ENCODE data around the gene CLDN25. TPM values are rescaled to one million over a fixed set of nuclear protein-coding genes. Genes with fewer than 3 reads are reported as not detected.
"Not testable (repeated sequence)": the region's sequence is repeated elsewhere in the genome, so short reads cannot be mapped to it uniquely, and the experiment has no call there.

CLDN25 gene
- not detected for total RNA-seq
- not detected for polyA plus RNA-seq
- total RNA-seq = 0 reads per million in 6 experiments

DNA sequence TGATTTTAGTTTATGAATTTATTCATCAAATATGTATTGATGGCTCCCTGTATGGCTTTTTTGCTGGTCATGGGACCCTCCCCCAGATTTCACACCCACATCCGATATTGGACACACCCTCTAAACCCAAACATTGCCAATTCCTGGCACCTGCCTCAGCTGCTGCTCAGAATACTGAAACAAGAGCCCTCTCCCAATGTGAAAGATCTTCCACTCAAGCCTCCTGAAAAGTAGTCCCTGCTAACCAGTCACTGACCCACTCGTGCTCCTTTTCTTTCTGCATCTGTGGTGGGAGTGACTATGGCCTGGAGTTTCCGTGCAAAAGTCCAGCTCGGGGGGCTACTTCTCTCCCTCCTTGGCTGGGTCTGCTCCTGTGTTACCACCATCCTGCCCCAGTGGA, at the start of gene CLDN25:
TSS of gene CLDN25 (plus strand) at position 301 of the 400 bp plus-strand sequence. CDS start at position 301, 0 bp downstream.
- no peak within 1 kb of the TSS for H3K27ac Mint-ChIP-seq
- ATAC-seq (no peak), DNase-seq (no peak)
- H3K4me1 Mint-ChIP-seq = peaks cover 0 to under 1% (median under 1%) of the 10 kb centered on the region in 4 donors
- no peaks in the 10 kb centered on the region for H3K9me3 Mint-ChIP-seq
- POLR2A ChIA-PET = no interaction called here
- H3K27me3 Mint-ChIP-seq = peaks cover 3 to 35% (median 10%) of the 10 kb centered on the region in 5 donors
- H3K36me3 Mint-ChIP-seq = no peaks in the 10 kb centered on the region
- H3K4me3 Mint-ChIP-seq = no peak within 1 kb of the TSS

DNA sequence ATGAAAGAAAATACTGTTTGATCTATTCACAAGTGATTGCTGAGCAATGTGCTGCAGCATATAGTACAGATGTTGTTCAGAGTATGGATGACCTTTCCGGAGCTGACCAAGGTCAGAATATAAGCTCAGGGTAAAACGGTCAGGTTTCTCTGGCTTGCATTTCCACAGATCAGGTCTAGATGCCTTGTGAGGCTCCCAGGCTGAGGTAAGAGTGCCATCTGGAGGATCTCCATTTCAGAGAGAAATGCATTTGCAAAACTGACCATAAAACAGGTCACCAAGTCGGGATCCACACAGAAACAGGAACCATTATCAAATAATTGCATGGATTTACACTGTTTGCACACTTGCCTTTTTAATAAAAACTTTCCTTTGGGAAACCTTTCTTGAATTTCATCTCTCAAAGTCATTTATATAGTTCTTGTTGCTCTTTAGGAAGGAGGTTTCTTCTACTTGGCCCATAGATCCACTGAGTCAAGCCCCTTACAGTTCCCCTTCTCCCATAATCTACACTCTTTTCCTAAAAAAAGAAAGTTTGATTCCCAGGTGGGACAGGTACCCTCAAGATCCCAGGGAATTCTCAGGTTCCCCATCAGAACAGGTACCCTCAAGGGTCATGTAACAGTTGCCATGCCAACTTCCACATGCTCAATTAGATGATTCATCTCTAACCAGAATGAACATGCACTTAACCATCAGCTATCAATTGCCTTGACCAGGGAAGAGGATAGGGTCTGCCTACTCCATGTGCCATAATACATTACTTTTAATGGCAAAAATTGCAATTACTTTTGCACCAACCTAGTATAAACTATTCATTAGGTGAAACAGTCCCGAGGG, 48.5 kb upstream of the CLDN25 start:
- H3K9me3 Mint-ChIP-seq = no peaks in the 10 kb centered on the region
- POLR2A ChIA-PET = no interaction called here
- no peak overlapping the region for H3K4me3 Mint-ChIP-seq
- no peak overlapping the region for H3K27ac Mint-ChIP-seq
- no peak for ATAC-seq
- H3K4me1 Mint-ChIP-seq = no peaks in the 10 kb centered on the region
- no peak for DNase-seq
- no peaks in the 10 kb centered on the region for H3K27me3 Mint-ChIP-seq
- H3K36me3 Mint-ChIP-seq = peaks cover 0 to 48% (median 19%) of the 10 kb centered on the region in 3 donors

DNA sequence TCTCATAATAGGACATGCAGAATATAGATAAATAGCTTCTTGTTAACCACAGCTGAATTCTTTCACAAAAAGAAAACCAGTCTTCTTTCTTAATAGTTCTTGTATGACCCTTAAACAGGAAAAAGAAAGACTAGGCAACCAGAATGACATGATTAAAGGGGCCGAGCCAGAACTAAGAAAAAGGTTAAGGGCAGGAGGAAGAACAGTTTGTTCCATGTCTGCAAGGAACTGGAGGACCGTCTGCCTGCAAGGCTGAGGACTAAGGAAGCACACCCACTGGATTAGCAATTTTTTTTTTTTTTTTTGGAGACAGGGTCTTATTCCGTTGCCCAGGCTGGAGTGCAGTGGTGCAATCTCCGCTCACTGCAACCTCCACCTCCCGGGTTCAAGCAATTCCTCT, 47.5 kb upstream of the CLDN25 start:
- Mint-ChIP-seq H3K36me3 (peaks cover 0 to 54% (median 25%) of the 10 kb centered on the region in 3 donors), H3K27me3 (no peaks in the 10 kb centered on the region), H3K27ac (no peak overlapping the region), H3K9me3 (no peaks in the 10 kb centered on the region), H3K4me1 (no peaks in the 10 kb centered on the region), H3K4me3 (no peak overlapping the region)
- DNase-seq (no peak), ATAC-seq (no peak)
- POLR2A ChIA-PET = no interaction called here

DNA sequence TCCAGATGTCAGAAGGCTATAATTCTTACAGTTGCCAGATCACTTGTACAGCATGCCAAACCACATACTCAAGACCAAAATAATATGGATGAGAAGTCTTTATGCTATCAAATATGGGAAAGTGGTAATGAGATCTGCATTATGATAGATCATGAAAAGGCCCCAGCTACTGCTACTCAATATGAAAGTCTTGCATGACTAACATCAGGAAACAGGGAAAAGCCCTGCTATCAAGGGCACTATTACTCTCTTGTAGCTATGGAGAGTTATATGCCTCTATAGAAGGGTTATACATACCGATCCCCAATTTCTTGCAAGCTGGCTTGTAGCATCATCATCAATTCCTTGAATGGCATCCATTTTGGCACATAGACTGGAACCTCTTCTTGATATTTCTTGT, 43.3 kb upstream of the CLDN25 start:
- no peak for DNase-seq
- POLR2A ChIA-PET = no interaction called here
- Mint-ChIP-seq H3K27me3 (no peaks in the 10 kb centered on the region), H3K4me3 (peak overlapping the region in 1 of 10 donors; percentile 11), H3K9me3 (no peaks in the 10 kb centered on the region), H3K27ac (no peak overlapping the region), H3K36me3 (peaks cover 5 to 88% (median 48%) of the 10 kb centered on the region in 3 donors), H3K4me1 (no peaks in the 10 kb centered on the region)
- no peak for ATAC-seq

DNA sequence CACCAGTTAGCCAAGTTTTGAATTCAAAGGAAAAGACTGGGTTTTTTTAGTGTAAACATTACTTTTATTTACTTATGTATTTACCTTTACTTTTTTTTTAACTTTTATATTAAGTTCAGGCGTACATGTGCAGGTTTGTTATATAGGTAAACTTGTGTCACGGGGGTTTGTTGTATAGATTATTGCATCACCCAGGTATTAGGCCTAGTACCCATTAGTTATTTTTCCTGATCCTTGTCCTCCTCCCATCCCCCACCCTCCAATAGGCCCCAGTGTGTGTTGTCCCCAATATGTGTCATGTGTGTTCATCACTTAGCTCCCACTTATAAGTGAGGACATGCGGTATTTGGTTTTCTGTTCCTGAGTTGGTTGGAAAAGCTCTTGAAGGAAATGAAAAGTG, 26.7 kb upstream of the CLDN25 start:
- Mint-ChIP-seq H3K4me3 (no peak overlapping the region), H3K4me1 (peaks cover 0 to 1% (median 0%) of the 10 kb centered on the region in 4 donors), H3K27me3 (no peaks in the 10 kb centered on the region), H3K9me3 (no peaks in the 10 kb centered on the region), H3K27ac (no peak overlapping the region), H3K36me3 (peaks cover 0 to 67% (median 17%) of the 10 kb centered on the region in 3 donors)
- ATAC-seq (no peak), DNase-seq (no peak)
- POLR2A ChIA-PET = no interaction called here

DNA sequence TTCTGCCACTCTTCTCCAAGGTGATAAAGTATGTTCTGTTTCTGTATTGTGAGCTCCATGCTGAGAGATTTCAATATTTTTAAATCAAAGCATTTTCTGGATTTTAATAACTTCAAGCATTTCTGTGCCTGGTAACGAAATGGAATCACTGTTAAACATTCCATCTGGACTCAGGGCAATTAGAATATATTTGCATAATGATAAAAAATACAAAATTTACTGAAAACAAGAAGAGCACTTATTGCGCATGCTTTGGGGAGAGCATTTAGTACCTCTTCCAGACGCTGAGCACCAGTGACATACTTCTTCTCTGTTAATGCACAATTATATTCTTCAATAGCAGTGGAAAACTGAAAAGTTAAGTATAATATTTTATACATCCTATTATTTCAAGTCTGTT, 19.4 kb upstream of the CLDN25 start:
- POLR2A ChIA-PET = no interaction called here
- no peak overlapping the region for H3K4me3 Mint-ChIP-seq
- H3K9me3 Mint-ChIP-seq = no peaks in the 10 kb centered on the region

DNA sequence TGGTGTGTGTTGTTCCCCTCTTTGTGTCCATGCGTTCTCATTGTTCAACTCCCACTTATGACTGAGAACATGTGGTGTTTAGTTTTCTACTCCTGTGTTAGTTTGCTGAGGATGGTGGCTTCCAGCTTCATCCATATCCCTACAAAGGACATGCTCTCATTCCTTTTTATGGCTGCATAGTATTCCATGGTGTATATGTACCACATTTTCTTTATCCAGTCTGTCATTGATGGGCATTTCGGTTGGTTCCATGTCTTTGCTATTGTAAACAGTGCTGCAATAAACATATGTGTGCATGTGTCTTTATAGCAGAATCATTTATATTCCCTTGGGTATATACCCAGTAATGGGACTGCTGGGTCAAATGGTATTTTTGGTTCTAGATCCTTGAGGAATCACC, 16.6 kb upstream of the CLDN25 start:
- H3K4me3 Mint-ChIP-seq, DNase-seq, H3K9me3 Mint-ChIP-seq, H3K27ac Mint-ChIP-seq, POLR2A ChIA-PET, H3K27me3 Mint-ChIP-seq, ATAC-seq: not testable (repeated sequence)
- peaks cover 14 to 26% (median 21%) of the 10 kb centered on the region in 4 donors for H3K4me1 Mint-ChIP-seq
- peaks cover 8 to 77% (median 28%) of the 10 kb centered on the region in 3 donors for H3K36me3 Mint-ChIP-seq

More for the DNA sequence above, 19.4 kb upstream of the CLDN25 start:
- Mint-ChIP-seq H3K27me3 (no peaks in the 10 kb centered on the region), H3K27ac (no peak overlapping the region), H3K36me3 (peaks cover 4 to 84% (median 26%) of the 10 kb centered on the region in 3 donors), H3K4me1 (peaks cover 7 to 12% (median 9%) of the 10 kb centered on the region in 4 donors)
- no peak for DNase-seq
- ATAC-seq = no peak

DNA sequence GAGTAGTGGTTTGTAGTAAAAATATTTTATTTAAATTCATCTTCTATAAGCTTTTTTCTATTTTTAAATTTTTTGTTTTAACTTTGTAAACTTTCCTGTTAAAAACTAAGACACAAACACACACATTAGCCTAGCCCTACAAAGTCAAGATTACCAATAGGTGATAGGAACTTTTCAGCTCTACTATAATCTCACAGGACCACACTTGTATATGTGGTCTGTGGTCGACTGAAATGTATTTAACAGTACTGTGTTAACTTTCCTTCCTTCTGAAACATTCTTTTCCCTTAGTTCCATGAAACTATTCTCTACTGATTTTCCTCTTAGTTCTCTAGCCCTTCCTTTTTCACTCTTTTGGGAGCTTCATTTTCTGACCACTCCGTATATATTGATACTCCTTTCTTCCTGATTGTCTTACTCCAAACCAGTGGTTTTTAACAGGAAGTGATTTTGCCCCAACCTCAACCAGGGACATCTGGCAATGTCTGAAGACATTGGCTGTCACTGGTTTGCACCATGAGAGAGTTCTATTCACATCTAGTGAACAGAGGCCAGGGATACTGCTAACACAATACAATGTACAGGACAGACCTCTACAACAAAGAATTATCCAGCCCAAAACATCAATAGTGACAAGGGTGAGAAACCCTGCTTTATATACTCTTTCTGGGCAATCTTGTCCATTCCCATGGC, 14.9 kb upstream of the CLDN25 start:
- Mint-ChIP-seq H3K4me3 (no peak overlapping the region), H3K27ac (peak overlapping the region in 1 of 10 donors; percentile 55), H3K4me1 (peaks cover 14 to 34% (median 21%) of the 10 kb centered on the region in 4 donors), H3K9me3 (no peaks in the 10 kb centered on the region), H3K27me3 (no peaks in the 10 kb centered on the region), H3K36me3 (peaks cover 8 to 73% (median 25%) of the 10 kb centered on the region in 3 donors)
- POLR2A ChIA-PET = no interaction called here
- no peak for DNase-seq
- no peak for ATAC-seq

DNA sequence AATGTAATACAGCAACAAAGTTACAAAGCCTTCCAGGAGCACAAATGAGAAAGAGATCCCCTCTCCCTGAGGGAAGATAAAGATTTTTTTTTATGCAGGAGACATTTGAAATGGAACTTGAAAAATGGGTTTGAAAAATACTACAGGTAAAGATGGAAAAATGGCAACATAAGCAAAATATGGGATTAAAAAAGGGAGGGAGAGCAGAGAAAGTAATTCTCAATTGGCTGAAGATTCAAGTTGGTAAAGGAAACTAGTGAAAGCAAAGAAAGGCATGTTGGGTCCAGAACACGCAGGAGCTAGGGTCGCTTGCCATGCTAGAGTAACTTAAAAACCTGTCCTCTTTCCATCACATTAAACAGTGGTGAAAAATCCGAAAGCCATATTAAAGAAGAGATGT, 7.6 kb upstream of the CLDN25 start:
- Mint-ChIP-seq H3K27me3 (no peaks in the 10 kb centered on the region), H3K36me3 (peaks cover 4 to 21% (median 9%) of the 10 kb centered on the region in 3 donors), H3K4me1 (peaks cover 19 to 44% (median 31%) of the 10 kb centered on the region in 4 donors), H3K4me3 (peak overlapping the region; percentile 62 to 100 (median 98)), H3K9me3 (no peaks in the 10 kb centered on the region), H3K27ac (peak overlapping the region in 6 of 10 donors; percentile 15 to 60 (median 32))
- POLR2A ChIA-PET = no interaction called here
- DNase-seq = no peak
- no peak for ATAC-seq

DNA sequence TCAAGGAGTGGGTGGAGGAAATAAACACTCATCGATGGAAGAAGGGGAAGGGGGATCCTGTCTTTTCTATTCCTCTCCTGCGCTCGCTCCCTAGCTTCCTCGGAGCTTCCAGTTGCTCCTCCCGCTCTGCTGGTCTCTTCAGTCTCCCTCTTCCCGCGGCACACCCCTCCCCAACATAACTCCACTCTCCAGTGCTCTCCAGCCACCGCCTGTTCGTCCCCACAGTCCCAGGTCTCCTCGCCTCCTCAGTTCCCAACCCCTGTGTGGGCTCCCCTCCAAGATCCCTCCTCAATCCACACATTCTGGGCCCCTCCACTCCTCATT, 6.5 kb upstream of the CLDN25 start:
- Mint-ChIP-seq H3K27ac (peak overlapping the region; percentile 43 to 98 (median 96)), H3K9me3 (no peaks in the 10 kb centered on the region), H3K4me1 (peaks cover 11 to 35% (median 24%) of the 10 kb centered on the region in 4 donors), H3K27me3 (peaks cover 0 to 4% (median 0%) of the 10 kb centered on the region in 5 donors), H3K36me3 (peaks cover 0 to 11% (median 4%) of the 10 kb centered on the region in 3 donors), H3K4me3 (peak overlapping the region; percentile 90 to 100 (median 98))
- DNase-seq = no peak
- POLR2A ChIA-PET = interaction anchor here (0.6 kb wide), 1 partner anchor 186 kb away, joined by 3 read pairs; no protein-coding TSS in a partner anchor
- ATAC-seq = no peak

DNA sequence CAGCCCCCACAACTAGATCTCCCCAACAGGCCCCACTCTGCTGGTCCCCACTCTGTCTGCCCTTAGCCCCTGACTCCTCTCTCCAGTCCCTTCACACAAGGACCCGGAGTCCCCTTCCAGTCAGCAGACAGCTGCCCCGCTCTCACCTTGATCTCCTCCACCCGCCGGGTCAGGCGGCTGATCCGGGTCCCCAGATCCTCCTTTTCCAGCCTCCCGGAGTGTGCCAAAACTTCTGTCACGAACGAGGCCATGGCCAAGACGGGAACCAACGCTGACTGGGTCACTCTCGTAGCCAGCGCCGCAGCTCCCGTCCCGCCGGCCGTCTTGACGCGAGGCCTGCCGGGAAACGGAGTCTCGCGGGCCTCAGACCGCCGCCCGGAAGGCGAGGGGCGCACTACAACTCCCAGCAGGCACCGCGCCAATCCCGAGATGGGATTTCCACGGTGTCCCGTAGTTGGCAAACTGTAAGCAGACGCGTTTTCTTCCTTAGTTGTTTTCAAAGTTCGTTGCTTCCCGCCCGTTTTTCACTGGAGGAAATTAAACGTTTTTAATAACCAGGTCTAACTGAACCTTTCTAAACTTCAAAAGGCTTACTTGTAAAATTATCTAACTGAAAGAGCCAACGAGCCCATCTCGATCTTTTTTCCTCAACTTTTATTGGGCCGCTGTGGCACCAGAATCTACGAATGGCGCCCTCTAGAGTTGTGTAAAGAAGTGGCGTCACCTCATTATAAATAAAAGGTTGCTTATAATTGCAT, 6.0 kb upstream of the CLDN25 start, which contains the start of gene ZW10:
TSS of gene ZW10 (minus strand) at position 277 of the 758 bp plus-strand sequence. CDS start at position 251, 26 bp downstream.
- ATAC-seq = peak; percentile 96 to 97
- Mint-ChIP-seq H3K9me3 (no peaks in the 10 kb centered on the region), H3K27ac (peak within 1 kb of the TSS; percentile 88 to 98 (median 96)), H3K27me3 (peaks cover 0 to 5% (median 0%) of the 10 kb centered on the region in 5 donors), H3K36me3 (peaks cover 0 to 5% (median 2%) of the 10 kb centered on the region in 3 donors), H3K4me1 (peaks cover 11 to 32% (median 24%) of the 10 kb centered on the region in 4 donors), H3K4me3 (peak within 1 kb of the TSS; percentile 90 to 100 (median 98))
- peak; percentile 87 to 93 (median 91) for DNase-seq
- POLR2A ChIA-PET = interaction anchor here (0.6 kb wide), 1 partner anchor 186 kb away, joined by 3 read pairs; no protein-coding TSS in a partner anchor

DNA sequence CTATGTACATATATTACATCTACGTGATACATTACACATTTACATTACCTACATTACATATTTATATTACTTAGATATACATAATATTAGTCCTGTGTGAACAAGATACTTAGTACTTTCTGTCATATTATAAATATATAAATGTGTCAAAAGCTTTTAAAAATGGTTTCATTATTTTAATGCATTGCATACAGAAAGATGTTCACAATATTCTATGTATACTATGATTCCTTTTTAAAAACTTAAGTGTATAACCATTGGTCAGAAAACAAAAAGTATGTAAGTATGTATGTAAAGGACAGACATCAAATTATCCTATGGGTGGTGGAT, 5.5 kb upstream of the CLDN25 start:
- DNase-seq (no peak), ATAC-seq (no peak)
- Mint-ChIP-seq H3K27ac (peak overlapping the region in 9 of 10 donors; percentile 88 to 98 (median 96)), H3K27me3 (peaks cover 0 to 7% (median 0%) of the 10 kb centered on the region in 5 donors), H3K36me3 (peaks cover 0 to 2% (median 0%) of the 10 kb centered on the region in 3 donors), H3K9me3 (no peaks in the 10 kb centered on the region), H3K4me1 (peaks cover 11 to 28% (median 23%) of the 10 kb centered on the region in 4 donors), H3K4me3 (peak overlapping the region; percentile 90 to 100 (median 98))
- POLR2A ChIA-PET = no interaction called here

Data from naive thymus-derived CD8-positive, alpha-beta T cell (primary cell).